CD4-positive, alpha-beta T cell treated with Interferon alpha-2 for 1 hour (primary cell): ENCODE results near the gene TULP4.
"Not testable (repeated sequence)": the region's sequence is repeated elsewhere in the genome, so short reads cannot be mapped to it uniquely, and the experiment has no call there.

Experiments
- DNase-seq, 2 donors: peaks; one replicate each; pipeline ENCODE4 v3.0.0-alpha.2; 2020 to 2022

The TULP4 gene

GRCh38 chr6:158399040-158399700, 86.9 kb downstream of the TULP4 start:
- no peak for DNase-seq

DNA sequence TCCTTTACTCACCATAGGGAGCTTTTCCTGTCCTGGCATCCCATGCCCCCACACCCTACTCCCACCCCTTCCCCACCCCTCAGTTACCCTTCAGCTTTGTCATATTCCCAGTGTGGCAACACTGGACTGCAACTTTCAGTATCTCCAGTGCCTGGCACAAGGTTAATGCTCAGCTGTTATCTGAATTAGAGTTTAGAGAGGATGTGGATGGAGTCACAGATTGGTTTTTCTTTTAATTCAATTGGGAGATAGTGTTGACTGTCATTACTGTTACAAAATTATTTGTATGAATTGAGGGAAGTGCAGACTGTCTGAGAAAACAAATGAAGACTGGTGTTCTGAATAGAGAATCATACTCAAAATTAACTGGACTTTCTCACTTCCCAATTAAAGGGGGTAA, 89.9 kb downstream of the TULP4 start:
- DNase-seq: no peak

DNA sequence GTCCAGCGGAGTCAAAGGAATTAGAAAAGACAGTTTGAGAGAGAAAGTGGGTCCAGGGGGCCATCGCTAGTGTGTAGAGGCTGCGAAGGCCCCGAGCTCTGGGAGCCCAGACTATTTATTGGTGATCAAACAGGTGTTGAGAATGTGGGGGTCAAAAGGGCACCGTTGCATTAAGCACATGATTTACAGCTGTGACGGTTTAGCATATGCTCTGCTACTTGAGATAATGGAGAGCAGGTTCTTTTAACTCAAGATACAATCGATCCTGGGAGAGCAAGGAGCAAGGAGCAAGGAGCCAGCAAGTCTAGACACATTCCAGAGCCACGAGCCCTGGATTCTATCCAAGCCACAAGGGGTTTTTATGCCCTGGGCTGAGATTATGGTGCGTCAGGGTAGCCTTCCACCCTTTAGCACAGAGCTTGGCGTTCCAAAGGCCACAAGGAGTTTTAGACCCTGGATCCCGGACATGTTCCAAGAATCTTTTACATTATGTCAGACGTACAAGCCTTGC, 93.1 kb downstream of the TULP4 start:
- DNase-seq: not testable (repeated sequence)

DNA sequence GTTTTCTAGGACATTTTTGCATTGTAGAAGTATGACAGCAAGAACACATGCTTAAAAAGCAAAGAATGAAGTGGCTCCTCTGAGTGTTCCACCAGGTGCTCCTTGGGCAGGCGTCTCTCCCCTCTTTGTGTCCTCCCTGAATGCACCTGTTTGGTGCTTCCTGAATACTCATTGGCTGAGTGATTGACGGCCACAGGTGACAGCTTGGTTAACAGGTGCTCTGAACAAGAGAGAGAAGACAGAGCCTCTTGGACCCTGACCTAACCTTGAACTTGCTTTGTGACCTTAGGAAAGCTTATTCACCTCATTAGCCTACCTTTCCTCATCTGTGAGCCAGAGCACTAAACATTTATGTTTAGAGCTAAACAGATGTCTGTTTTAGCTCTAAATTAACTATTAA, 93.7 kb downstream of the TULP4 start:
- DNase-seq: no peak

GRCh38 chr6:158406736-158407135, 94.5 kb downstream of the TULP4 start:
- DNase-seq: no peak

GRCh38 chr6:158408013-158408412, 95.7 kb downstream of the TULP4 start:
- DNase-seq: no peak

GRCh38 chr6:158408552-158409130, 96.4 kb downstream of the TULP4 start:
- DNase-seq: no peak

GRCh38 chr6:158409451-158409850, 97.2 kb downstream of the TULP4 start:
- DNase-seq: no peak

DNA sequence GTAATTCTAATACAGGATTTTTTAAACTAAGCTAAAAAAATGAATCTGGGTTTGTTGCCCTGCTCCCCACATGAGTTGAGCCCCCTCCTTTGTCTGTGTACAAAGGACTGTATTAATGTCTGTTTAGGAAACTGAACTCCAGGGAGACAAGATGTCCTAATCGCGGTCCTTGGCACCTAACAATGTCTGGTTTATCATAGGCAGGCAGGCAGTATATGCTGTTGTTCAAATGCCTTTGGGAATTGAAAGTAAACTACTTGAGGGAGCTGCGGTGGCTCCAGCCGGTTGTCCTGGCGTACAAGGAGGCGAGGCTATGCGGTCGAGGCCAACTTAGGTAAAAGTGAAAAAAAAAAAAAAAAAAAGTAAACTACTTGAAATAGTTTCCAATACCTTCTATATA, 98.5 kb downstream of the TULP4 start:
- DNase-seq: no peak

DNA sequence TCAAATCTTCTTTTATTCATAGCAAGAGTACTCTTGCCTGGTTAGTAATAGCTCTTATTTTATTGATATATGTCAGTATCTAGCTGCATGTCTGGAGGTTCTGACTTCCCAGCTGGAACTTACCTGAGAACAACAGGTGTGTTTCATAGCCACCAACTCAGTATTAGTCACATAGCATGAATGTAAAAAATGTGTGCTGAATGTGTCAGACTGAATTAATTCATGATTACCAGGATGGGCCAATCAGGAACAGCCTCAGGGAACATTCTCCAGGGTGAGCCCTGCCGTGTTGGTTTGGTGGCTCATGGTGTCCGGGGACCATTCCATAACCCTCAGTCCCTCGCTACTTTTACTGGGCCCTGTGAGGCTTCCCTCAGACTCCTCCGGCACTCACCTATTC, 99.7 kb downstream of the TULP4 start:
- no peak for DNase-seq

GRCh38 chr6:158413028-158413427, 100.8 kb downstream of the TULP4 start:
- no peak for DNase-seq

- DNase-seq: no peak
These were observed 101.7 kb downstream of the TULP4 start for GRCh38 chr6:158413814-158414565.

GRCh38 chr6:158414851-158415262, 102.6 kb downstream of the TULP4 start:
- no peak for DNase-seq

- no peak for DNase-seq
These were observed 103.4 kb downstream of the TULP4 start for GRCh38 chr6:158415666-158416065.

GRCh38 chr6:158416883-158417759, 104.9 kb downstream of the TULP4 start:
- DNase-seq: no peak

GRCh38 chr6:158417760-158418098, 105.5 kb downstream of the TULP4 start:
- DNase-seq: no peak

DNA sequence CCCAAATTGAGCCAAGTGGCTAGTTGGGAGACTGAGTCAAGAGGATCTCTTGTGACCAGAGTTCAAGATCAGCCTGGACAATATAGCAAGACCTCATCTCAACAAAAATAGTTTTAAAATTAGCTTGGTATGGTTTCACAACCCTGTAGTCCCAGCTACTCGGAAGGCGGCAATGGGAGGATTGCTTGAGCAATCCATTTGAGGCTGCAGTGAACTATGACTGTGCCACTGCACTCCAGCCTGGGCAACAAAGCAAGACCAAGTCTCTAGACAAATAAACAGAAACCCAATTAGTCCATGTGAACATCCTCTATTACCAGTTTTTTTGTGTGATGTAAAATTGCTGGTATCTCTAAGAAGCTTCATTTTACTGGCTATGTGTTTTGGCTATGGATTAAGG, 106.2 kb downstream of the TULP4 start:
- no peak for DNase-seq

DNA sequence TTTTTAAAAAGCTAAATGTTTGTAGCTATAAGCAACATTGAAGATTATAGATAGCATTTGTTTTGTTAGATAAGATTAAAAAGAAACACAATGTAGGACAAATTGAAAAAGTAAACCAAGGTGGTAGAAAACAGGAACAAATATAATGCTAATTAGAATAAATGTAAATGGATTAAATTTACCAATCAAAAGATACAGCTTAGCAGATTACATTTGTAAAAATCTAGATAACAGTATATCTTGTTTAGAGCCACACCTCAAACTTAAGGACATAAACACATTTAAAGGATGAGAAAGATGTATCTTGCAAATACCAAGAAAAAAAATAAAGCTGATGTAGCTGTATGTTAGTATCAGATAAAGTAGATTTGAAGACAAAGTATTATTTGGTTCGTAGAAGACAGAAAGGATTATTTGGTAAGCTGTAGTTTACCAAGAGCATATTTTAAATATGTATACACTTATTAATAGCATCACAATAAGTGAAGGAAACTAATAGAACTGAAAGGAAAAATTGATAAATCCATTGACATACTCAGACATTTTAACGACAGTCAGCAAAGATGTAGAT, 107.2 kb downstream of the TULP4 start:
- no peak for DNase-seq

DNA sequence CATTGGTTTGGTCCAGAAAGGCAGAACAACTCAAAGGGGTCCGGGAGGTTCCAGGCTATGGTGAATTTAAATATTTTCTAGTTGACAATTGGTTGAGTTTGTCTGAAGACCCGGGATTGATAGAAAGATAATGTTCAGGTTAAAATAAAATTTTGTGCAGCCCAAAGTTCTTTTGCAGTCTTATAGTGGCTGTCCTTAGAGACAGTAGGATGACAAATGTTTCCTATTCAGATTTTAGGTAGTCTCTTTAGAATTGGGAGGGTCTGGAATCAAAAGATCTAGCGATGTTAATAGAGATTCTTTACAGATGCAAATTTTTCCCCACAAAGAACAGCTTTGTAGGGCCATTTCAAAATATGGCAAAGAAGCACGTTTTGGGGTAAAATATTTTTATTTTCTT, 109.1 kb downstream of the TULP4 start:
- DNase-seq: no peak

GRCh38 chr6:158422629-158423238, 110.5 kb downstream of the TULP4 start:
- DNase-seq: no peak

- DNase-seq: no peak
These were observed 118.8 kb downstream of the TULP4 start for GRCh38 chr6:158431036-158431435.

- DNase-seq: no peak
These were observed 119.3 kb downstream of the TULP4 start for GRCh38 chr6:158431560-158431959.
